GM12878 (cell line): ENCODE measurements around the gene METRN. TPM values are rescaled to one million over a fixed set of nuclear protein-coding genes. Genes with fewer than 3 reads are reported as not detected.

Experiments
- BACH1 ChIP-seq: fragments of 450-650 bp; IDR thresholded peaks from 2 replicates; pipeline ENCODE4 v1.6.1; 2017; ENCODE audit warnings: mild to moderate bottlenecking, borderline replicate concordance
- BHLHE40 ChIP-seq, 2 experiments: fragments of 450-650 bp in 1 of 2; IDR thresholded peaks; 2 replicates each; pipeline ENCODE4 v1.6.1; 2011 to 2017; ENCODE audit warnings: low read depth in 2 of 2, borderline replicate concordance in 1 of 2, improper control_type of control experiment in 1 of 2, low read length in 1 of 2, mild to moderate bottlenecking in 1 of 2
- CBX3 ChIP-seq: fragments of 200-600 bp; sonication (generic); IDR thresholded peaks from 2 replicates; pipeline ENCODE4 v1.6.1; 2016; ENCODE audit warnings: low read depth, borderline replicate concordance
- CBX5 ChIP-seq: sonication (generic); IDR thresholded peaks from 2 replicates; pipeline ENCODE4 v1.6.1; 2016; ENCODE audit warnings: low read depth, moderate library complexity, mild to moderate bottlenecking, inconsistent platforms
- CREB1 ChIP-seq: IDR thresholded peaks from 2 replicates; pipeline ENCODE4 v1.6.1; 2012; ENCODE audit warnings: low read depth, mild to moderate bottlenecking, inconsistent platforms
- FOXM1 ChIP-seq: IDR thresholded peaks from 2 replicates; pipeline ENCODE4 v1.6.1; 2012; ENCODE audit warnings: low read depth, mild to moderate bottlenecking, inconsistent platforms, low read length, moderate library complexity
- MTA3 ChIP-seq: IDR thresholded peaks from 2 replicates; pipeline ENCODE4 v1.6.1; 2012; ENCODE audit warnings: low read length, inconsistent platforms, borderline replicate concordance
- MYB ChIP-seq: fragments of 150-350 bp; IDR thresholded peaks from 2 replicates; pipeline ENCODE4 v1.6.1; 2014; ENCODE audit warnings: mild to moderate bottlenecking, low read depth, low read length, borderline replicate concordance
- MYC ChIP-seq: IDR thresholded peaks from 2 replicates; pipeline ENCODE4 v1.6.1; 2011; ENCODE audit warnings: mild to moderate bottlenecking, low read length, moderate library complexity, inconsistent platforms; ENCODE audit not compliant: insufficient read depth, insufficient replicate concordance, insufficient read length, severe bottlenecking
- NBN ChIP-seq: fragments of 450-650 bp; IDR thresholded peaks from 2 replicates; pipeline ENCODE4 v1.6.1; 2016
- NFYA ChIP-seq: IDR thresholded peaks from 2 replicates; pipeline ENCODE4 v1.6.1; 2011; ENCODE audit warnings: low read depth, mild to moderate bottlenecking, low read length, improper control_type of control experiment, borderline replicate concordance
- NKRF ChIP-seq: fragments of 450-650 bp; conservative IDR thresholded peaks from 2 replicates; pipeline ENCODE4 v1.6.1; 2017; ENCODE audit warnings: mild to moderate bottlenecking, moderate library complexity
- NRF1 ChIP-seq: conservative IDR thresholded peaks from 2 replicates; pipeline ENCODE4 v1.6.1; 2011; ENCODE audit warnings: mild to moderate bottlenecking, low read depth, low read length, improper control_type of control experiment
- RAD21 ChIP-seq: IDR thresholded peaks from 2 replicates; pipeline ENCODE4 v1.6.1; 2011; ENCODE audit warnings: mild to moderate bottlenecking, low read depth, low read length, moderate library complexity; ENCODE audit not compliant: insufficient read depth
- RBBP5 ChIP-seq: fragments of 200-600 bp; sonication (generic); conservative IDR thresholded peaks from 2 replicates; pipeline ENCODE4 v1.6.1; 2016
- RELA ChIP-seq: fragments of 450-650 bp; IDR thresholded peaks from 2 replicates; pipeline ENCODE4 v1.8.0; 2014; ENCODE audit warnings: borderline replicate concordance; ENCODE audit not compliant: partially characterized antibody
- SMC3 ChIP-seq: IDR thresholded peaks from 2 replicates; pipeline ENCODE4 v1.6.1; 2011; ENCODE audit warnings: low read length, improper control_type of control experiment, borderline replicate concordance
- TCF12 ChIP-seq: IDR thresholded peaks from 2 replicates; pipeline ENCODE4 v1.6.1; 2011; ENCODE audit warnings: low read depth, mild to moderate bottlenecking, low read length
- polyA plus RNA-seq, 11 experiments: library from polyadenylated mRNA; depleted of rRNA in 4 of 11; unstranded in 6 of 11; stranded (reverse) in 5 of 11; fragments of >200 nt; fragmentation: Nextera tagmentation in 4 of 11; fragmentation: Illumina TruSeq in 1 of 11; extraction: Ambion mirVana in 4 of 11; extraction: Trizol in 1 of 11; gene quantifications; 1 replicate in 1 of 11; 2 replicates in 10 of 11; pipeline versions ENCODE4 v1.2.1 to v1.2.3, GENCODE V29; 2011 to 2016; ENCODE audit warnings: inconsistent platforms in 2 of 11, missing spikeins in 2 of 11, low read depth in 1 of 11
- total RNA-seq, 4 experiments: library from RNA; depleted of rRNA in 3 of 4; stranded (reverse); fragments of >200 nt in 3 of 4; fragmentation: Illumina TruSeq in 1 of 4; extraction: Trizol in 1 of 4; gene quantifications; 2 replicates each; pipeline versions ENCODE4 v1.2.1 to v1.2.3, GENCODE V29; 2013 to 2021
- TF ChIP-seq, protein P1 (sequence below): fragments of 450-650 bp; IDR thresholded peaks from 2 replicates; pipeline ENCODE4 v1.6.1; 2017; ENCODE audit warnings: mild to moderate bottlenecking, moderate library complexity
- TF ChIP-seq, protein P2 (sequence below): fragments of 450-650 bp; IDR thresholded peaks from 2 replicates; pipeline ENCODE4 v1.6.1; 2016; ENCODE audit warnings: mild to moderate bottlenecking
- TF ChIP-seq, protein P3 (sequence below): fragments of 450-650 bp; IDR thresholded peaks from 2 replicates; pipeline ENCODE4 v1.6.1; 2017; ENCODE audit warnings: mild to moderate bottlenecking, low read depth, inconsistent platforms; ENCODE audit not compliant: poor library complexity, severe bottlenecking

METRN gene
- total and polyA plus RNA-seq, 10 of the 15 experiments (the other 5 are each of a cell fraction or from before 2014, with no cell fraction given), result 0.11 to 12.8 (median 1.1) TPM; not detected in 1

DNA sequence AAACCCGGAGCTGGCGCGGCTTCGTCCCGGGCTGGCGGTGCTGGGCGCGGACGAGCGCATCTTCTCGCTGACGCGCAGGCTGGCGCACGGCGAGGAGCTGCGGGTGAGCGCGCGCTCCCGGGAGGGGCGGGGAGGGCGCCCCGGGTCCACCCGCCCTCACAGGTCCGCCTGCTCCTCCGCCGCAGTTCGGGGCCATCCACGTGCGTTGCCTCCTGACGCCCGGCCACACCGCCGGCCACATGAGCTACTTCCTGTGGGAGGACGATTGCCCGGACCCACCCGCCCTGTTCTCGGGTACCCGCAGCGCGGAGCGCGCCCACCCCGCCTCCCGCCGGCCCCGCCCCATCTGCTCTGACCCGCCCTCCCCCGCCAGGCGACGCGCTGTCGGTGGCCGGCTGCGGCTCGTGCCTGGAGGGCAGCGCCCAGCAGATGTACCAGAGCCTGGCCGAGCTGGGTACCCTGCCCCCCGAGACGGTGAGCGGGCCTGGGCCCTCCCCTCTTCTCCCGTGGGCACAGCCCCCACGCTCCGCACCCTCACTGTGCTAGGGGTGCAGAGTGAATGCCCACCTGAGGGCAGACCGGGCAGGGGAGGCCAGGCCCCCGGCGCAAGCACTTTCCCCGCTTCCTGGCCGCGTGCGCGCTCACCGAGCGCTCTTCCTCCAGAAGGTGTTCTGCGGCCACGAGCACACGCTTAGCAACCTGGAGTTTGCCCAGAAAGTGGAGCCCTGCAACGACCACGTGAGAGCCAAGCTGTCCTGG, 13.4 kb downstream of the METRN start (continued):
- TF ChIP-seq, protein P1, sequence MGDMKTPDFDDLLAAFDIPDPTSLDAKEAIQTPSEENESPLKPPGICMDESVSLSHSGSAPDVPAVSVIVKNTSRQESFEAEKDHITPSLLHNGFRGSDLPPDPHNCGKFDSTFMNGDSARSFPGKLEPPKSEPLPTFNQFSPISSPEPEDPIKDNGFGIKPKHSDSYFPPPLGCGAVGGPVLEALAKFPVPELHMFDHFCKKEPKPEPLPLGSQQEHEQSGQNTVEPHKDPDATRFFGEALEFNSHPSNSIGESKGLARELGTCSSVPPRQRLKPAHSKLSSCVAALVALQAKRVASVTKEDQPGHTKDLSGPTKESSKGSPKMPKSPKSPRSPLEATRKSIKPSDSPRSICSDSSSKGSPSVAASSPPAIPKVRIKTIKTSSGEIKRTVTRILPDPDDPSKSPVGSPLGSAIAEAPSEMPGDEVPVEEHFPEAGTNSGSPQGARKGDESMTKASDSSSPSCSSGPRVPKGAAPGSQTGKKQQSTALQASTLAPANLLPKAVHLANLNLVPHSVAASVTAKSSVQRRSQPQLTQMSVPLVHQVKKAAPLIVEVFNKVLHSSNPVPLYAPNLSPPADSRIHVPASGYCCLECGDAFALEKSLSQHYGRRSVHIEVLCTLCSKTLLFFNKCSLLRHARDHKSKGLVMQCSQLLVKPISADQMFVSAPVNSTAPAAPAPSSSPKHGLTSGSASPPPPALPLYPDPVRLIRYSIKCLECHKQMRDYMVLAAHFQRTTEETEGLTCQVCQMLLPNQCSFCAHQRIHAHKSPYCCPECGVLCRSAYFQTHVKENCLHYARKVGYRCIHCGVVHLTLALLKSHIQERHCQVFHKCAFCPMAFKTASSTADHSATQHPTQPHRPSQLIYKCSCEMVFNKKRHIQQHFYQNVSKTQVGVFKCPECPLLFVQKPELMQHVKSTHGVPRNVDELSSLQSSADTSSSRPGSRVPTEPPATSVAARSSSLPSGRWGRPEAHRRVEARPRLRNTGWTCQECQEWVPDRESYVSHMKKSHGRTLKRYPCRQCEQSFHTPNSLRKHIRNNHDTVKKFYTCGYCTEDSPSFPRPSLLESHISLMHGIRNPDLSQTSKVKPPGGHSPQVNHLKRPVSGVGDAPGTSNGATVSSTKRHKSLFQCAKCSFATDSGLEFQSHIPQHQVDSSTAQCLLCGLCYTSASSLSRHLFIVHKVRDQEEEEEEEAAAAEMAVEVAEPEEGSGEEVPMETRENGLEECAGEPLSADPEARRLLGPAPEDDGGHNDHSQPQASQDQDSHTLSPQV, result no peak
- TF ChIP-seq CREB1, result no peak
- TF ChIP-seq NRF1, result no peak
- no peak for TF ChIP-seq CBX3
- TF ChIP-seq TCF12, result no peak
- no peak for TF ChIP-seq RELA
- peak; percentile 79 to 93; a peak in 3 of 4 replicates for TF ChIP-seq BHLHE40 (IDR thresholded peaks at IDR 0.05; ENCODE audit: borderline replicate concordance in 1 of 2, low read depth in 2 of 2, low read length in 1 of 2)
- TF ChIP-seq SMC3, result no peak
- no peak for TF ChIP-seq MTA3
- no peak for TF ChIP-seq MYC
- no peak for TF ChIP-seq CBX5
- TF ChIP-seq RAD21, result no peak
- no peak for TF ChIP-seq NFYA
- peak; percentile 36; the same call in 1 of the 2 replicates for TF ChIP-seq BACH1
- TF ChIP-seq, protein P2, sequence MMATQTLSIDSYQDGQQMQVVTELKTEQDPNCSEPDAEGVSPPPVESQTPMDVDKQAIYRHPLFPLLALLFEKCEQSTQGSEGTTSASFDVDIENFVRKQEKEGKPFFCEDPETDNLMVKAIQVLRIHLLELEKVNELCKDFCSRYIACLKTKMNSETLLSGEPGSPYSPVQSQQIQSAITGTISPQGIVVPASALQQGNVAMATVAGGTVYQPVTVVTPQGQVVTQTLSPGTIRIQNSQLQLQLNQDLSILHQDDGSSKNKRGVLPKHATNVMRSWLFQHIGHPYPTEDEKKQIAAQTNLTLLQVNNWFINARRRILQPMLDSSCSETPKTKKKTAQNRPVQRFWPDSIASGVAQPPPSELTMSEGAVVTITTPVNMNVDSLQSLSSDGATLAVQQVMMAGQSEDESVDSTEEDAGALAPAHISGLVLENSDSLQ, result no peak
- TF ChIP-seq FOXM1, result no peak
- TF ChIP-seq MYB, result no peak
- TF ChIP-seq NBN, result no peak
- TF ChIP-seq NKRF, result no peak; the same call in 1 of the 2 replicates
- no peak for TF ChIP-seq RBBP5
- TF ChIP-seq, protein P3, sequence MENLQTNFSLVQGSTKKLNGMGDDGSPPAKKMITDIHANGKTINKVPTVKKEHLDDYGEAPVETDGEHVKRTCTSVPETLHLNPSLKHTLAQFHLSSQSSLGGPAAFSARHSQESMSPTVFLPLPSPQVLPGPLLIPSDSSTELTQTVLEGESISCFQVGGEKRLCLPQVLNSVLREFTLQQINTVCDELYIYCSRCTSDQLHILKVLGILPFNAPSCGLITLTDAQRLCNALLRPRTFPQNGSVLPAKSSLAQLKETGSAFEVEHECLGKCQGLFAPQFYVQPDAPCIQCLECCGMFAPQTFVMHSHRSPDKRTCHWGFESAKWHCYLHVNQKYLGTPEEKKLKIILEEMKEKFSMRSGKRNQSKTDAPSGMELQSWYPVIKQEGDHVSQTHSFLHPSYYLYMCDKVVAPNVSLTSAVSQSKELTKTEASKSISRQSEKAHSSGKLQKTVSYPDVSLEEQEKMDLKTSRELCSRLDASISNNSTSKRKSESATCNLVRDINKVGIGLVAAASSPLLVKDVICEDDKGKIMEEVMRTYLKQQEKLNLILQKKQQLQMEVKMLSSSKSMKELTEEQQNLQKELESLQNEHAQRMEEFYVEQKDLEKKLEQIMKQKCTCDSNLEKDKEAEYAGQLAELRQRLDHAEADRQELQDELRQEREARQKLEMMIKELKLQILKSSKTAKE, result no peak
